A549 (cell line): ENCODE data around the gene GRID1. TPM values are rescaled to one million over a fixed set of nuclear protein-coding genes. Genes with fewer than 3 reads are reported as not detected.

ENCODE experiments used
- ATAC-seq, 2 experiments: fragments of 200-7000 bp in 1 of 2; fragments of >200 bp in 1 of 2; cut with Nextera tagmentation in 1 of 2; cut with Tn5 transposase in 1 of 2; 3 replicates each; pipeline versions ENCODE4 v1.8.0 to v1.9.1; 2018 to 2020; ENCODE audit warnings: mild to moderate bottlenecking in 1 of 2, moderate library complexity in 1 of 2
- CTCF ChIA-PET: fragments of 300-600 bp; sonication (Branson Sonifier 250); formaldehyde crosslinking; extraction: SDS; loops from one replicate; lab custom pipeline; 2021; ENCODE audit warnings: antibody characterized with exemption, inconsistent platforms; lab: Yijun Ruan, JAX
- POLR2A ChIA-PET: fragments of 350-600 bp; formaldehyde crosslinking; extraction: SDS; loops from one replicate; lab custom pipeline; 2021; ENCODE audit warnings: antibody characterized with exemption, inconsistent platforms; lab: Yijun Ruan, JAX
- DNase-seq, 2 experiments: peaks; one replicate each; pipeline versions ENCODE4 v3.0.0 to v3.0.0-alpha.2; 2011 to 2016; ENCODE audit warnings: low read depth in 1 of 2, low spot score in 1 of 2
- FAIRE-seq: peaks from 2 replicates; lab custom pipeline; 2011; peaks lifted over from hg19 to GRCh38; lab: Jason Lieb, UNC
- H3K27ac ChIP-seq, 2 experiments: fragments of >200 bp; sonication (Bioruptor Twin); formaldehyde crosslinking; 3 replicates each; pipeline ENCODE4 v1.5.1; 2016 to 2017
- H3K4me1 ChIP-seq: fragments of >200 bp; sonication (Bioruptor Twin); formaldehyde crosslinking; 3 replicates; pipeline ENCODE4 v1.6.1; 2016
- H3K4me2 ChIP-seq: fragments of >200 bp; sonication (Bioruptor Twin); formaldehyde crosslinking; 3 replicates; pipeline ENCODE4 v1.6.1; 2016
- H3K4me3 ChIP-seq: fragments of >200 bp; sonication (Bioruptor Twin); formaldehyde crosslinking; 3 replicates; pipeline ENCODE4 v1.5.1; 2016
- H3K9me3 ChIP-seq: fragments of >200 bp; sonication (Bioruptor Twin); formaldehyde crosslinking; 3 replicates; pipeline ENCODE4 v1.6.1; 2016
- ATOH8 ChIP-seq: fragments of 250-450 bp; sonication (Bioruptor Pico); IDR thresholded peaks from 2 replicates; pipeline ENCODE4 v1.5.0; 2020; ENCODE audit warnings: low read depth, mild to moderate bottlenecking, moderate library complexity
- BCL3 ChIP-seq: fragments of >200 bp; sonication (Bioruptor Twin); formaldehyde crosslinking; IDR thresholded peaks from 3 replicates; pipeline ENCODE4 v1.6.1; 2016
- CBX2 ChIP-seq: fragments of 200-600 bp; sonication (generic); IDR thresholded peaks from 2 replicates; pipeline ENCODE4 v1.6.1; 2016; ENCODE audit warnings: low read depth, mild to moderate bottlenecking, borderline replicate concordance
- CBX8 ChIP-seq: fragments of 200-600 bp; sonication (generic); IDR thresholded peaks from 2 replicates; pipeline ENCODE4 v1.6.1; 2016
- CEBPB ChIP-seq, 2 experiments: fragments of >200 bp in 1 of 2; sonication (Bioruptor Twin) in 1 of 2; formaldehyde crosslinking in 1 of 2; IDR thresholded peaks; 2 replicates each; pipeline ENCODE4 v1.6.1; 2012 to 2016
- CTCF ChIP-seq: fragments of >200 bp; sonication (Bioruptor Twin); formaldehyde crosslinking; IDR thresholded peaks from 3 replicates; pipeline ENCODE4 v1.5.1; 2016
- EHMT2 ChIP-seq: fragments of 200-600 bp; sonication (generic); IDR thresholded peaks from 2 replicates; pipeline ENCODE4 v1.6.1; 2016; ENCODE audit warnings: antibody characterized with exemption, low read depth, mild to moderate bottlenecking, moderate library complexity
- EP300 ChIP-seq, 2 experiments: fragments of >200 bp; sonication (Bioruptor Twin); formaldehyde crosslinking; IDR thresholded peaks; 2 replicates in 1 of 2; 3 replicates in 1 of 2; pipeline ENCODE4 v1.6.1; 2016 to 2017
- ESRRA ChIP-seq: fragments of 150-350 bp; IDR thresholded peaks from 2 replicates; pipeline ENCODE4 v1.6.1; 2014; ENCODE audit warnings: mild to moderate bottlenecking, low read length, borderline replicate concordance
- FOSL2 ChIP-seq, 2 experiments: fragments of 450-650 bp in 1 of 2; fragments of >200 bp in 1 of 2; sonication (Bioruptor Twin) in 1 of 2; formaldehyde crosslinking; IDR thresholded peaks; 2 replicates each; pipeline versions ENCODE4 v1.5.0 to v1.6.1; 2016 to 2020; ENCODE audit warnings: mild to moderate bottlenecking in 1 of 2, moderate library complexity in 1 of 2
- FOXS1 ChIP-seq: fragments of 250-450 bp; sonication (Bioruptor Pico); IDR thresholded peaks from 2 replicates; pipeline ENCODE4 v1.5.0; 2020; ENCODE audit warnings: mild to moderate bottlenecking, moderate library complexity
- GATA3 ChIP-seq: IDR thresholded peaks from 2 replicates; pipeline ENCODE4 v1.6.1; 2012; ENCODE audit warnings: borderline replicate concordance
- HES2 ChIP-seq: fragments of >200 bp; sonication (Bioruptor Twin); formaldehyde crosslinking; IDR thresholded peaks from 2 replicates; pipeline ENCODE4 v1.6.1; 2016
- HEYL ChIP-seq: fragments of 250-450 bp; sonication (Bioruptor Pico); IDR thresholded peaks from 2 replicates; pipeline ENCODE4 v1.8.0; 2021; ENCODE audit warnings: mild to moderate bottlenecking, moderate library complexity
- HMGXB4 ChIP-seq: fragments of 250-450 bp; sonication (Bioruptor Pico); IDR thresholded peaks from 2 replicates; pipeline ENCODE4 v1.5.0; 2021; ENCODE audit warnings: mild to moderate bottlenecking, moderate library complexity, borderline replicate concordance
- HOXB13 ChIP-seq: fragments of 250-450 bp; sonication (Bioruptor Pico); IDR thresholded peaks from 2 replicates; pipeline ENCODE4 v1.5.0; 2020; ENCODE audit warnings: low read depth, mild to moderate bottlenecking, moderate library complexity
- JUN ChIP-seq, 2 experiments: fragments of >200 bp; sonication (Bioruptor Twin); formaldehyde crosslinking; IDR thresholded peaks; 2 replicates in 1 of 2; 3 replicates in 1 of 2; pipeline ENCODE4 v1.6.1; 2016 to 2017
- JUNB ChIP-seq: fragments of >200 bp; sonication (Bioruptor Twin); formaldehyde crosslinking; IDR thresholded peaks from 2 replicates; pipeline ENCODE4 v1.6.1; 2016
- MAFK ChIP-seq: fragments of 450-650 bp; IDR thresholded peaks from 2 replicates; pipeline ENCODE4 v1.6.1; 2014; ENCODE audit not compliant: partially characterized antibody
- MAX ChIP-seq: IDR thresholded peaks from 2 replicates; pipeline ENCODE4 v1.6.1; 2012
- MYC ChIP-seq: IDR thresholded peaks from 2 replicates; pipeline ENCODE4 v1.6.1; 2012; ENCODE audit warnings: mild to moderate bottlenecking, inconsistent platforms, low read length, improper control_type of control experiment, borderline replicate concordance
- NPAS2 ChIP-seq: fragments of 250-450 bp; sonication (Bioruptor Pico); IDR thresholded peaks from 2 replicates; pipeline ENCODE4 v1.8.0; 2022; ENCODE audit warnings: mild to moderate bottlenecking, moderate library complexity, borderline replicate concordance
- POLR2A ChIP-seq: IDR thresholded peaks from 2 replicates; pipeline ENCODE4 v1.6.1; 2012; ENCODE audit warnings: mild to moderate bottlenecking, low read length
- RAD21 ChIP-seq, 2 experiments: fragments of >200 bp in 1 of 2; sonication (Bioruptor Twin) in 1 of 2; formaldehyde crosslinking in 1 of 2; IDR thresholded peaks in 1 of 2; conservative IDR thresholded peaks in 1 of 2; 2 replicates in 1 of 2; 3 replicates in 1 of 2; pipeline ENCODE4 v1.6.1; 2012 to 2018; ENCODE audit warnings: inconsistent platforms in 1 of 2
- SMC3 ChIP-seq: fragments of >200 bp; sonication (Bioruptor Twin); formaldehyde crosslinking; IDR thresholded peaks from 3 replicates; pipeline ENCODE4 v1.6.1; 2018; ENCODE audit warnings: inconsistent platforms
- WGBS: methylation state at CpG from one replicate; pipeline ENCODE4 v1.1.6; 2017; ENCODE audit errors: missing lambda C conversion rate; 5-methylcytosine and 5-hydroxymethylcytosine counted together
- polyA plus RNA-seq, 4 experiments: library from polyadenylated mRNA; depleted of rRNA in 3 of 4; stranded (reverse); fragments of >200 nt; fragmentation: RNase III in 1 of 4; extraction: RNeasy Plus Mini Kit Qiagen cat#74134 plus additional on column Dnase treatment in 1 of 4; gene quantifications; 2 replicates in 3 of 4; 3 replicates in 1 of 4; pipeline ENCODE4 v1.2.3, GENCODE V29; 2011 to 2017

The GRID1 gene
- polyA plus RNA-seq, 2 of the 4 experiments (the other 2 are of a cell fraction), result 0.14 to 0.30 TPM

- peak in 1 of 2 experiments; percentile 82 for DNase-seq
- WGBS, result 0% methylated on average over 2 of the region's 2 CpGs
- TF ChIP-seq CEBPB (IDR thresholded peaks at IDR 0.05) (peak; percentile 66 to 86), BCL3 (peak; percentile 48; the same call in 1 of the 3 replicates), EP300 (IDR thresholded peaks at IDR 0.05) (peak; percentile 63 to 67; a peak in 4 of 5 replicates), ATOH8 (CRISPR knock-in tag) (no peak), HOXB13 (no peak), RAD21 (conservative IDR thresholded peaks at IDR 0.05 in 1 of 2, IDR thresholded peaks at IDR 0.05 in 1 of 2) (peak in 1 of 2 experiments; percentile 37; a peak in 1 of 5 replicates), SMC3 (0 out of 3 replicates have a peak, but pooled peaks have one; percentile 29), CBX2 (no peak), JUNB (peak; percentile 95), HES2 (no peak), MAX (peak; percentile 39; the same call in 1 of the 2 replicates), MAFK (no peak), GATA3 (peak; percentile 76), FOSL2 (IDR thresholded peaks at IDR 0.05) (peak; percentile 63), FOSL2 (CRISPR knock-in tag; IDR thresholded peaks at IDR 0.05) (peak; percentile 77), EHMT2 (no peak), CBX8 (no peak), JUN (IDR thresholded peaks at IDR 0.05) (peak; percentile 32 to 82; a peak in 2 of 5 replicates), ESRRA (peak; percentile 80; the same call in 1 of the 2 replicates)
Measured at GRCh38 chr10:85621562-85621961, 745.0 kb downstream of the GRID1 start.

GRCh38 chr10:85620807-85621206 is 745.8 kb downstream of the GRID1 start:
- ChIA-PET POLR2A (no interaction called here), CTCF (no interaction called here)
- Histone ChIP-seq H3K9me3 (no peaks in the 10 kb centered on the region), H3K4me2 (peak overlapping the region; percentile 34), H3K4me3 (no peak overlapping the region), H3K27ac (peak overlapping the region; percentile 57 to 77), H3K4me1 (peaks cover 30% of the 10 kb centered on the region)
- no peak for DNase-seq
- no peak for TF ChIP-seq MYC
- TF ChIP-seq CBX2, result no peak
- TF ChIP-seq JUNB, result no peak
- TF ChIP-seq HOXB13, result no peak
- 83% methylated on average over 3 of the region's 3 CpGs for WGBS
- no peak for FAIRE-seq
- ATAC-seq, result no peak

More at GRCh38 chr10:85621562-85621961, 745.0 kb downstream of the GRID1 start:
- peak; percentile 81 to 83 for ATAC-seq
- ChIA-PET CTCF (interaction anchor here (1.6 kb wide), 1 partner anchor 21 kb away, joined by 8 read pairs; no protein-coding TSS in a partner anchor), POLR2A (no interaction called here)
- H3K4me3 ChIP-seq, result no peak overlapping the region
- FAIRE-seq, result no peak
- H3K27ac ChIP-seq, result peak overlapping the region; percentile 57 to 77; a peak in 5 of 6 replicates
- peaks cover 30% of the 10 kb centered on the region for H3K4me1 ChIP-seq
- H3K9me3 ChIP-seq, result no peaks in the 10 kb centered on the region
- H3K4me2 ChIP-seq, result peak overlapping the region; percentile 34

GRCh38 chr10:85619832-85620231 is 746.8 kb downstream of the GRID1 start:
- Histone ChIP-seq H3K4me3 (no peak overlapping the region), H3K4me2 (no peak overlapping the region), H3K9me3 (no peaks in the 10 kb centered on the region), H3K27ac (peak overlapping the region in 1 of 2 experiments; percentile 38; a peak in 3 of 6 replicates), H3K4me1 (peaks cover 29% of the 10 kb centered on the region)
- TF ChIP-seq POLR2A, result no peak
- TF ChIP-seq CTCF, result no peak
- TF ChIP-seq HEYL (CRISPR knock-in tag), result no peak
- TF ChIP-seq CEBPB (IDR thresholded peaks at IDR 0.05), result no peak
- no peak for TF ChIP-seq FOXS1 (CRISPR knock-in tag)
- no peak for TF ChIP-seq HMGXB4 (CRISPR knock-in tag)
- TF ChIP-seq NPAS2 (CRISPR knock-in tag), result no peak
- no peak for TF ChIP-seq FOSL2 (IDR thresholded peaks at IDR 0.05)
- TF ChIP-seq FOSL2 (CRISPR knock-in tag; IDR thresholded peaks at IDR 0.05), result no peak
- ATAC-seq (no peak), FAIRE-seq (no peak), DNase-seq (no peak)
- ChIA-PET CTCF (no interaction called here), POLR2A (no interaction called here)
- 93% methylated on average over 9 of the region's 9 CpGs for WGBS
